Measurements from ENCODE around the gene DSC2.

DNA sequence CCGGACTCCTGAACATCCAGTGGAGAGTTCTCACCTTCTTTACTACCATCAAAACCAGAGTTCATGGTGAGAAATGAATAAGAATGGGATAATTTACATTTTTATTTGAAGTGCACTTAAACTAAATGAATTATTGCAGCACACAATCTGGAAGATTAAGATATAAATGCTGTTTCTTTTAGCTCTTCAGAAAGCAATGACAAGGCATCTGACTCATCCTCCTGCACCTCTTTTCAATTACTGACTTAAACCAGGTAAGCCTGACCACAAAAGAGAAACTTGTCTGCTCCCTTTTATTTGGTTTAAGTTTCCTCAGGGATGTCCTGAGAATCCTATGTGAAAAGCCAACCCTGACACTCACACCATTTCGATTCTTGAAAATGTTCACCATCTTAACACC, 720 bp upstream of the DSC2 start:
- TF ChIP-seq CTCF (IDR thresholded peaks at IDR 0.05) (no peak), POLR2A (IDR thresholded peaks at IDR 0.05) (no peak)

Measured in body of pancreas (tissue), 4 donors.